Stimulated activated CD4-positive, alpha-beta T cell treated with anti-CD3 and anti-CD28 coated beads, Interleukin-15, amount 100 ng/mL, for 1 hour (primary cell): ENCODE data around the gene HOXB3.

Experiments used
- DNase-seq, 2 donors: peaks; one replicate each; pipeline ENCODE4 v3.0.0-alpha.2; 2020; ENCODE audit warnings: low read depth in 1 of 2, low spot score in 1 of 2

HOXB3 gene

GRCh38 chr17:48571024-48571818 lies 18.8 kb downstream of the HOXB3 start:
- DNase-seq, result no peak

GRCh38 chr17:48570325-48571023 lies 19.6 kb downstream of the HOXB3 start:
- no peak for DNase-seq

GRCh38 chr17:48569674-48570324 lies 20.2 kb downstream of the HOXB3 start:
- DNase-seq, result no peak

- DNase-seq, result no peak
These were observed 20.8 kb downstream of the HOXB3 start for GRCh38 chr17:48569240-48569582.

- no peak for DNase-seq
These were observed 21.4 kb downstream of the HOXB3 start for GRCh38 chr17:48568499-48569239.

- DNase-seq, result no peak
These were observed 22.2 kb downstream of the HOXB3 start for GRCh38 chr17:48567646-48568354.

GRCh38 chr17:48567209-48567608 lies 22.8 kb downstream of the HOXB3 start:
- no peak for DNase-seq

GRCh38 chr17:48566717-48567116 lies 23.3 kb downstream of the HOXB3 start:
- no peak for DNase-seq

GRCh38 chr17:48565925-48566710 lies 23.9 kb downstream of the HOXB3 start:
- DNase-seq, result no peak

- DNase-seq, result no peak
These were observed 25.0 kb downstream of the HOXB3 start for GRCh38 chr17:48565022-48565554.

- no peak for DNase-seq
These were observed 25.6 kb downstream of the HOXB3 start for GRCh38 chr17:48564188-48565021.

GRCh38 chr17:48563867-48564187 lies 26.2 kb downstream of the HOXB3 start:
- no peak for DNase-seq

- DNase-seq, result no peak
These were observed 26.6 kb downstream of the HOXB3 start for GRCh38 chr17:48563385-48563838.

GRCh38 chr17:48562934-48563333 lies 27.1 kb downstream of the HOXB3 start:
- DNase-seq, result no peak

- DNase-seq, result no peak
These were observed 27.9 kb downstream of the HOXB3 start for GRCh38 chr17:48561884-48562810.

GRCh38 chr17:48559840-48560817 lies 29.9 kb downstream of the HOXB3 start:
- DNase-seq, result no peak
